ENCODE measurements around the gene WWOX. TPM values are rescaled to one million over a fixed set of nuclear protein-coding genes. Genes with fewer than 3 reads are reported as not detected.
A peak's percentile ranks its signal among the peaks of the same experiment; 100 is the strongest.

WWOX gene
- total RNA-seq, 1 experiment from 2014 or later: 18.0 TPM

DNA sequence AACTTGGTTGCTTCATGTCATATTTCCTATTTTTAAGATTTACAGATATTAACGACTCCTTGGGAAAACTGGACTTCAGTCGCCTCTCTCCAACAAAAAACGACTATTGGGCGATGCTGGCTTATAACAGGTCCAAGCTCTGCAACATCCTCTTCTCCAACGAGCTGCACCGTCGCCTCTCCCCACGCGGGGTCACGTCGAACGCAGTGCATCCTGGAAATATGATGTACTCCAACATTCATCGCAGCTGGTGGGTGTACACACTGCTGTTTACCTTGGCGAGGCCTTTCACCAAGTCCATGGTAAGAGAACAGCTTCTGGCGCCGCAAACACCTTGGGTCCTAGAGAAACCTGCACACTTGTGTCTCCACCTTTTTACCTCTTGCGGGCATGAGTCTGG, 333.0 kb downstream of the WWOX start:
- DNase-seq (ENCODE audit: low read depth): no peak

DNA sequence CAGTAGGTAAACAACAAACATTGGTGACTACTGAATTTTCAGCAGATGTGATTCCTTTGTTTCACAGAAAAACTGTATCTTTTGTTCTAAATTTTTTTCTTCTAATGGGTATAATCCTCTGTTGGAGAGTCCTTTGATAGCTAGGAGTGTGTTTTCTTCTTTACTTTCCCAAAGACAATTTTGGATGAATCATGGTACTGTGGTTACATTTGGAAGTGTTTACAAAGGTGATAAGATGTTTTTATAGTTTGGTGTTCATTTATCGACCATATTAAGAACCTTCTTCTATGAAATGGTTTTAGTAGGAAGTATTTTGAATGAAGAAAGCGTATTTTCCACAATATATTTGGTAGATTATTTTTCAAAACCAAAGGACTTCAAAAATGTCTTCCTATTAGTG, 333.7 kb downstream of the WWOX start:
- no peak for DNase-seq (ENCODE audit: low read depth)

DNA sequence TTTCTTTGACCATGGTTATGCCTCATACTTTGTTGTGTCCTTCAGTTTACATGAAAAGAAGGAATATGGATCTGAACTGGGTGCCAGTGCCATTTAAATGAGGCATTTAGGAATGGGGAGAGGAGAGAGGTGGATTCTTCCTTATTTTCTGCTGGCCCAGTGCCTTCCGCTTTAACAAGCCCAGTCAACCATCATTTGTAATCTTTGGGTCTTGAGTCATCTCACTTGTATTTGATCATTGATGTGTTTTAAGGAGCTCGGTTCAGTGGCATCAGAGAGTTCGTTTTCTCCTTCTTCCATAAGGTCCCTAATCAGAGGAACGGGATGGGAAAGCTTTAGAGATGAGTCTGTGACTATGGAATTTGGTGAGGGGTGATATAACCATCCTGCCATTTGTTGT, 334.9 kb downstream of the WWOX start:
- no peak for DNase-seq (ENCODE audit: low read depth)

DNA sequence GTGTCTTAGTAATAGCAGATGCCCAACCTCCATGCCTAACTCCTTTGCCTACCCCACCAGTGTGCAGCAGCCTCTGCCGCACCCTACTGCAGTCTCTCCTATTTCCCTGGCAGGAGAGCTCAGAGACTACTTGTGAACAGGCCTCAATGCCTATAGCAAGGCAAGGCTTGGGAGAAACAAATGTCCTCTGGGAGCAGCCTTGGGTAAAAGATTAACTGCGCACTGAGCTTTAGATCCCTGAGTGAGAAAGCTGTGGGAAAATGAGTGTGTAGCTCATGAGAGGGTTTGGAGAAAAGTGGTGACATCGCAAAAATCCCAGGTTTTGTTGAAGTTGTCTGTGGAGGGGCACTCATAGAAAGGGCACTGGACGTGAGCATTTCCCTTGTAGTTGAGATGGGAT, 335.8 kb downstream of the WWOX start:
- DNase-seq (ENCODE audit: low read depth): no peak

DNA sequence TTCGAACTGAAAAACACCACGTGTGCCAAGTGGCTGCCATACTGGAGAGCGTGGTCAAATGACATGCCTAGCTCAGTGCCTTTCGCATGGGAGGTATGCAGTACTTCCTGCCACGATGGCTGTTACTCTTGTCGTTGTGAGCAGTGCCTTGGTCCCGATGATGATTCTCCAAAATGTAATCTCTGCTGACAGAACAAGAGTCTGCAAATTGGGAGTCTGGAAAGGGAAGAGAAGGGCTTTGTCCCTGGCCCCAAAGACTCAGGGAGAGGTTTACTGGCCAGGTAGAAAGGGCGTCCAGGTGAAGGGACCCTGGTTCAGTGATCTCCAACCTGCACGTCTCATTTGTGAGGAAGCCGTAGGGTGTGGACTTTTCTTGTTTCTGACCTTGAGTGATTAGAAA, 336.6 kb downstream of the WWOX start:
- no peak for DNase-seq (ENCODE audit: low read depth)

DNA sequence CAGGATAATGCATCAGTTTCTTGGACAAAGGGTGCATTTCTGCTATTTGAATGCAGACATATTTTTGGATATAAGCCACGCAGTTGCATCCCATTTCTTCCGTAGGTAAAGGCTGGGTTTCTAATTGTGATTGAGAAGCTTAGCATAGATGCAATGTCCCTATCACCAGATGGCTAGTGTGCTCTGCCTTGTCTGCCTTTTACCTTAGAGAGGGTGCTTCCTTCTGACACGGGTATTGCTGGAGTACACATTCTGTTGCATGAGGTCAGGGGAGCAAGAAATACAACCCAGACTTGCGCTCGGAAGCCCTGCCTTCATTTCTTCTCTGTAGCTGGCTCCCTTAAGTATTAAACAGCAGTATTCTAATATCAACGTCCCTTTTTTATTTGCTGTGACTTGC, 337.4 kb downstream of the WWOX start:
- DNase-seq (ENCODE audit: low read depth): no peak

DNA sequence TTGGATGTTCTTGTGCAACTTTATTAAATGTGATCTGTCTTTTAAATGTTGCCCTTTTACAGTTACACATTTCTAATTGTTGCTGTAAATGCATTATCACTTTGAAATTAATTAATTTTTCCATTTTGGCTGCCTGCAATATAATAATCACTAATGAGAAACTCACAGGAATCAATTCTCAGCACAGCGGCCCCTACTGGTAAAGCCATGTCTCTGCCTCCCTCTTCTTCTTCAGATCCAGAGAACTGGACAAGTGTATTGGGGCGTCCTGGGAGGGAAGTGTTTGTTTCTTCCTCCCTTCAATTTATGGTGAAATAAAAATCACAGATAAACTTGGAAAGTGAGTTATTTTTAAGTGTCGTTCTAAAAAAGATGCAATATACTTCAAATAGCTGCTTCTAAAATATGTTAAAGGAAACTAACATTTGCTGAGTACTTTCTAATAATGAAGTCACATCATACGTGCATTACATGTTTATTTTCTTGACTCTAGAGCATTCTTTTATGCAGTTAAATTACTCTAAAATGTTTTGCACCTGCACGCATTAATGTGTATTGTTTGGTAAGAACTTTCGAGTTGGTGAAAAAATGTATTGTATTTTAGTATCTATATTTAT, 338.0 kb downstream of the WWOX start:
- DNase-seq (ENCODE audit: low read depth): no peak

DNA sequence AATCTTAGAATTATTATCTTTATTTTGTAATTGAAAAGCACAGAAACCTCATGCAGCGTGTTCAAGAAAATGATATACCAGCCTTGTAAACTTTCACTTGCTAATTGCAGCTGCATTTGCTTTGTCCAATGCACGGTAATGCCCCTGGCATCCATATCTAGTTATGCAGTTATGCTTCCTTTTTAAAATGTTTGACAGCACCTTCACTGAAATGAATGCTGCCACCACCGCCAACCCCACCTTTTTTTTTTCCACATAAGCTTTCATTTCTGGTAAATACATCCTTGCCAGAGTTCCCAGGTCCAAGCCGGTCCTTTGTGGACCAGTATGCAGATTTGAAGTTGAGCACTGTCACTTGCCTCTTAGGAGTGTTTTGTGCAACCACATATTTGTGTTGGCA, 338.8 kb downstream of the WWOX start:
- no peak for DNase-seq (ENCODE audit: low read depth)

DNA sequence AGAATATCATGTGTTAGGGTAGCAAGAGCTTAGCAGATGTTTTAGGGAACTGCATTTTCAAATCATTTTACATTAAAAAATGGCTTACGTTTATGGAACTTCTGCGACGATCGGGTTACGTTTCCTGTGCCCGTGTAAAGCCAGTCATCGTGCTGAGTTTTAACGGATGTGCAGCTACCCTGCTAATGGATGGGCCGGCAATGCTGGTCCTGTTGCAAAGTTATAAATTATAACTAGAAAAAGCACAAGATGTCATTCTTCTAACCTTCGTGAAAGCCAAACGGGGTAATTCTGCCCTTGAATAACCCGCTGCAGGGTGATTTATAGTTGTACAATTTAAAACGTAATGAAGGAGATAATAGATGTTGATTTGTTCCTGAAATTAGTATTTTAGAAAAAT, 339.2 kb downstream of the WWOX start:
- no peak for DNase-seq (ENCODE audit: low read depth)

DNA sequence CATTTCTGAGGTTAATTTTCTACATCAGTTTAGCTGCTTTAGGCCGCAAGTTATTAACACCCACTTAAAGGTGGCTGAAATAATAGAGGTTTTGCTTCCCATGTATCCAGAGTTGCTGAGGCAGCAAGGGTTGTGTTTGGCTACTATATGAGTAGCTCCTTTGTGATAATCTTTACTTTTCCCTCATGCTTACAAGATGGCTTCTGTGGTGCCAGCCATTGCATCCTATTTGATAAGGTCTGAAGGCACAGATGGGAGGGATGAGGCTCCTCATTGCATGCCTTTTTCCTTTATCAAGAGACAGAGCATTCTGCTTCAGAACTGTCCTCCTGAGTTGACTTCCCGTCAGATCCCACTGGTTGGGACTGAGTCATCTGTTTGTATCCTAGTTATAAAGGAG, 340.2 kb downstream of the WWOX start:
- DNase-seq (ENCODE audit: low read depth): no peak

DNA sequence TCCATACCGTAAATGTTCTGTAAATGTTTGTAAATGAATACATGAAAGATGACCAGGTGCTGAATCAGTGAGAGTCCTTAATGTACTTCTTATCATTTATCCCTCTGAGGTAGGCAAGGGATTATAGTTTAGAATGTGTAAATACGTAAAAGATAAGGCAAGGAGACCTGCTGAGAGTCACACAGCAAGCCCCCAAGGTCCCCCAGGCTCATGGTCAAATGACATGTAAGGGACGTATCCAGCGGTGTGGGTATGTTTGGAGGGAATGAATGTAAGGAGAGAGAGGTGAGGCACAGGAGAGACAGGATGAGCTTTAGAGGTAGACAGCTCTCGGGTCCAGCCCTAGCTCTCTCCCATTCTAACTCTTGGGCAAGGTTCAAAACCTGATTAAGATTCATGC, 341.8 kb downstream of the WWOX start:
- no peak for DNase-seq (ENCODE audit: low read depth)

DNA sequence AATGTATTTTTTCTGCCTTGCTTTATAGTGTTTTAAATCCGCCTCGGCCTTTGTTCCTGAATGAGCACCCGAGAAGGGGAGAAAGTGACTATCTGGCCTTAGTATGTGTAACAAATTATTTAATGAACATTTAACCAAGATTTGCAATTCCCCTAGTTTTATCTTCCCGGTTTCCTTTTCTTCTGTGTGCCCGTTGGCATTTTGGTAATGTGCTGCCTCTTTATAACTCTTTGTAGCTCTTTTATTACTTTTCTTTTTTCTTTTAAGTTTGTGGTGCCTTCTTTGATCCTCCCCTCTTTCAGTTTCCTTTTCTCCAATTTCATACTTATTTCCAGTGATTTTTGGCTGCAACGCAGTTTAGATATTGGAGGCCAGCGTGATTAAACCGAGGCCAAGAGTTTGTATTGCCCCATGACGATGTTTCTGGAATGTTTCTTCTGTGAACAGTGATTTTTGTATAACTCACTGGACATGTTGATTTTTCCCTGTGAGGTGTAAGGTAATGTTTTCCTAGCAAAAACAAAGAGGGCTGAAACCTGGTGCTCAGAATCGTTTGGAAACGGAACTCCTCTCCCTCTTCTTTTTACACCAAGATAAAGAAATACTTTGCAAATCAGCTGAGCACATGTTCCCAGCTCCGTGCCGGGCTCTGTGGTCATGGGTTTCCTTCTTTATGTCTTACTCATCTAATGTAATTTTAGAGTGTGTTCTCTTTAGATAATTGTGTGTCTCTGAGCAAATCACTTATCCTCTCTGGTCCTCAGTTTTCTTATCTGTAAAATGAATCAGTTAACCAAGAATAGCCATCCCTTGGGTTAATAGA, 344.3 kb downstream of the WWOX start:
- peak; percentile 17 for DNase-seq (ENCODE audit: low read depth)

DNA sequence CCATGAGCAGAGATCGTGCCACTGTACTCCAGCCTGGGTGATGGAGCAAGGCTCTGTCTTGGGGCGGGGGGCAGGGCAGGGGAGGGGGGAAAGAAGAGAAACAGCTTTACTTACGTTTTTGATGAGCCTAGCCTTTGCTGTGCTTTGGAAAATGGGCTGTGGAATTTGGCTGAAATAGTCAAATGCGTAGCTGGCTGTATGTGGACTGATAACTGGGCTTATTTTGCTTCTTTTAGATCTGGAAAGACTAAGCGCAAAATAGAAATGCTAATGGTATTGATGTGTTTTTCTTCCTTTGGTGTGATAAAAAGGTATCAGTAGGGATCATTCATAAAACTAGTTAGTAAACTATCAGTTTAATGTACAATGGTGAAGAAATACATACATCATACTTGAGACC, 346.4 kb downstream of the WWOX start:
- DNase-seq (ENCODE audit: low read depth): no peak

DNA sequence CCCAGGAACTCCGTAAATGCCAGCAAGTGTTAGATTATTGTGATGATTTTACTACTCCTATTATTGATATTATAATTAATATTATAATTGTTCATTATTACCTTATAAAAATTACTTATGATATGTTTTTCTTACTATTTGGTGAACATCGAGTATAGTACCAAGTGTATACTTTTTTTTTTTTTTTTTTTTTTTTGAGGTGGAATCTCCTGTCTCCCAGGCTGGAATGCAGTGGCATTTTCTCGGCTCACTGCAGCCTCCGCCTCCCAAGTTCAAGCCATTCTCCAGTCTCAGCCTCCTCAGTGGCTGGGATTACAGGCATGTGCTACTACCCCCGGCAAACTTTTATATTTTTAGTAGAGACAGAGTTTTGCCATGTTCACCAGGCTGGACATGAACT, 347.0 kb downstream of the WWOX start:
- no peak for DNase-seq (ENCODE audit: low read depth)

DNA sequence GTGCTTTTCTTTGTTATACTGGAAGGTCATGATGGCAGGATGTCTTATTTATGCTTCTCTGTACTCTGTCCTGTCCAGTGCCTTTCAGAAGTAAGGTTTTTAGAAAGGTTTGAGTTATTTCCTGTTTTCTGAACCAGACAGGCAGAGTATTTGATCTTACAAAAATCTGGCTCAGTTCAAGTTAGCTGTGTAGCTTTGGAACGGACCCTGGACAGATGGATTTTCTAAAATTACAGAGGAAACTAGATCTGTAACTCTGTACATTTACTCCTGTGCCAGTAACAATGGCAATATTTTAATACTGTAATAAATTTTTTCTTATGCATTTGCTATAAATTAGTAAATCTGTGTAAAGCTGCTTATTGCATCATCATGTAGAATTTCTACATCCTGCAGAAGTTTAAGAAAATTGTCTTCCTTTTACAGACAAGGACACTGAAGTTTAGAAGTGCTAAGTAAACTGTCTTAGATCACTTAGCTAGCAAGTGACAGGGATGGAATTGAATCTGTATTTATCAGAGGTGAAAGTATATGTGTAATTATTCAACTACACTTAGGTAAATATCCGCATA, 347.6 kb downstream of the WWOX start:
- DNase-seq (ENCODE audit: low read depth): no peak

DNA sequence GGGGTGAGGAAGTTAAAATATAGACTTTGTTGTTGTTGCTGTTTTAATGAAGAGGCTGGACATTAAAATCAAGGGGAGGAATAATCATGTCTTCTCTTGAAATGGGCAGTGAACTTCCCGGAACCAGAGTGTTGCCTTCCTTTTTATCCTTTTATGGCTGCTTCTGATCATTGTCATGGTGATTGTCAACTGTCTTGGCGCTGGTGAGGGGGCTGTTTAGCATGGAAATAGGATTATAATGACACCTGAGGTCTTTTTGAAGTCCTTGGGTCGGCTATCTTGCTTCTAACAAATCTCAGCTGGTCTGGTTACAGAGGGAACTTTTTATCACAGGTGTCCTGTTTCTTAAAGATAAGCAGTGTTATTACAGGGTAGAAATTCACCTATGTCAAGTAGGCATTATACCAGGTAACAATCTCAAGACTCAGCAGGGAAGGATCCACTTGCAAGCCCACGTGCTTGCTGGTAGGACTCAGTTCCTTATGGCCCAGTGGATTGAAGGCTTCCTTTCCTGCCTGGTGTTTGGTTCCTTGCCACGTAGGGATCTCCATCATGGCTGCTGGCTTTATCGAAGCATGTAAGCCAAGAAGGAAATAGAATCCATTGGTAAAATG, 349.3 kb downstream of the WWOX start:
- DNase-seq (ENCODE audit: low read depth): no peak

DNA sequence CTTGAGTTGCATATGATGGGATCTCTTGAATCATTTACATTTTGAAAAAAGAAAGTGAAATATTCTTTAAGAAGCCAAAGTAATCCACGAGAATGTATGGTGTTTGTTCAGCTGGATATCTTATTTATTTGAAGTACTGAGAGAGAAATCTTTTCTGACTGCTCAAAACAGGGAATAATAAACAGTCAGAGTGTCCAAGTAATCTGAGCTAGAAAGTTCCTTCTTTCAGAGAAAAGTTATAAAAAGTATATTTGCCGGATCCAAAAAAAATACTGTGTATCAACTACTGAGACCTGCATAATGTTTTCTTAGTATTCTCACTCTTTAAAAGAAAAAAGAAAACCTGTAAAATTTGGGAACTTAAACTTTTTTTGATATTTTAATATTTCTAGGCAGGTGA, 350.8 kb downstream of the WWOX start:
- DNase-seq (ENCODE audit: low read depth): no peak

DNA sequence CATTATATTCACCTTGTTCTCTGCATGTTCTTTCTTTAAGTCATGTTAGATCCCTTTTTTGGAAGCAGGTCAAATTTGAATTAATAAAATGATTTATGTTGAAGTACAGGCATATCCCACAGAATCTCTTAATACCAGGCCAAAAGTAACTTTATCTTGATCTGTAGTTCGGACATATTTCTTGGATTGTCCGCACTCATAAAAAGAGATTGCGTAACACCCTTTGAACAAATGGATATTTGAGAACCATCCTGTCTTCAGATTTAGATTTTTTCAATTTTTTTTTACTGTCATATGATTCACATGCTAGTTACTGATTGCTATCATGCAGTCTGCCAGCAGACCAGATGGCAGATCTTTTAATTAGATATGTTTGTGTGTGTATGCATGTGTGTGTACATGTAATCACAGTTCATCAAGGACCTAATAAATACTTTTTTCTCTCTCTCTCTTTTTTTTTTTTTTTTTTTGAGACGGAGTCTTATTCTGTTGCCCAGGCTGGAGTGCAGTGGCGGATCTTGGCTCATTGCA, 352.6 kb downstream of the WWOX start:
- DNase-seq (ENCODE audit: low read depth): no peak

DNA sequence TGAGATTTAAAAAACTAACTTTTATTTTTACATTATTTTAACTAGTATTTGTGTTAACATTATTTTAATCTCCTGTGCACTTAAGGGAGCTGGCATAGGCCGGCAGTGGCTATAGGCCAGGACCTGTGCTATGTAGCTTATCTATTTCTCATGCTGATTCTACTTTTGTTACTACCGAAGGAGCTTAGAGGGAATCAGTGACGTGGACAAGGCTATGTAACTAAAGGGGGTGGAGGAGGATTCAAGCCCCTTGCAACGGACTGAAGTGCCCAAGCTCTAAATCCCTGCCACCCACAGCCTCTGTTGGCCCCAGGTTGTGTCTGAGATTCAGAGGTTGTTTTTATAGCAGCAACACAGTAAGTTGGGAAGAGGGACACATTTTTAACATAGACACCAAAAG, 356.4 kb downstream of the WWOX start:
- no peak for DNase-seq (ENCODE audit: low read depth)

DNA sequence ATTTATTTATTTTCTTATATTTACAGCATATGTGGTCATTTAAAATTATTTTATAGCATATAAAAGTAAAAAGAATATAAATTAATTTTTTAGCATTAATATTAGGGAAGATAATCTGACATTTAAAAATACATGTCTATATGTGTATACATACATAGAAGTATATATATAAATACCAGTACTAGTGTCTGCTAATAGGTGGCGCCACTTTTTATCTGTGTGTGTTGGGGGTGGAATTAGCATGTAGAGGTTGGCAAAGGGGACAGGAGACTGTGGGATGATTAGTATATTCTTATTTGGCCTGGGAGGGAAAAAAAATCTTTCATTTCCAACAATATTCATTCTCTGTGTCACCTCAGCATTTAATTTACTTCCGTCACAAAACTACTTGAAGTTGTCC, 359.1 kb downstream of the WWOX start:
- no peak for DNase-seq (ENCODE audit: low read depth)

DNA sequence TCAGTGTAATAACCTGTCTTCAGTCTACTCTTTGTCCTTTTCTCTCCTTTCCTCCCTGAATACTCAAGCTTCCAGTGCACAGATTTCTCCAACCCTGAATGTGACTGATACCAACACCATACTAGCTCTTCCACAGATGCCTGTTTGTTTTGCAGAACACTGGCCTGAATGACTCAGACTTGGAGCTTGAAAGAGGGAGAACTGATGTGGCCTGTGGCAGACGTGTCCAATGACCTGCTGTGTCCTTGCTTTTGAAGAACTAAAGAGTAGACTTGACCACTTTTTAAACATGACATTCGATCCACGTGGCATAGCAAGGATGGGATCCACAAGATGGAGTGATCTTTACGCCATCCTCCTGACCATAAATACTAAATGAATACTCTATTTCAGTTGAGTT, 361.0 kb downstream of the WWOX start:
- DNase-seq (ENCODE audit: low read depth): peak; percentile 2

DNA sequence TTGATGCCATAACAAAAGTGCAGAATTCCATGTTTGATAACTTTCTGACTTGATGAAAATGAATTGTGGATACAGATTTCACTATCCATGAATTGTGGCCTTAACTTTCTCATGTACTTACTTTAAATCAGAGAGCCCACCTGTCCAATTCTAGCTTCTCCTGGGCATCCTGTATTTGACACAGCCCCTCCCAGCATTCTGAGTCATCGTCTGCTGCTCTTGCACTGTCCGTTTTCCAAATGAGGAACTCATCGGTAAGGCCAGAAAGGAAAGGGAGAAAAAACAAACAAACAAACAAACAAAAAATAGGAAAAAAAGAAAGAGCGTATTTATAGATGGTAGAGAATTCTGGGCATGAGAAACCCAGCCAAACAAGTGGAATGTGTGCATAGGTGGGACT, 361.6 kb downstream of the WWOX start:
- no peak for DNase-seq (ENCODE audit: low read depth)
